Nephron (organoid): ENCODE data around the gene VTI1A.

ENCODE experiments used
- H3K27ac Mint-ChIP-seq, 3 experiments: 2 replicates each; pipeline ENCODE4 v1.8.0; 2020; ENCODE audit warnings: mixed read lengths in 3 of 3, mild to moderate bottlenecking in 2 of 3, moderate library complexity in 1 of 3
- H3K27me3 Mint-ChIP-seq: 2 replicates; pipeline ENCODE4 v1.8.0; 2021; ENCODE audit warnings: low read depth, mild to moderate bottlenecking, moderate library complexity, mixed read lengths
- H3K36me3 Mint-ChIP-seq: 2 replicates; pipeline ENCODE4 v1.8.0; 2020; ENCODE audit warnings: low read depth, mixed read lengths
- H3K4me1 Mint-ChIP-seq: 2 replicates; pipeline ENCODE4 v1.8.0; 2020; ENCODE audit warnings: mixed read lengths
- H3K4me3 Mint-ChIP-seq, 3 experiments: 2 replicates each; pipeline ENCODE4 v1.8.0; 2020; ENCODE audit warnings: mild to moderate bottlenecking in 3 of 3, mixed read lengths in 3 of 3, moderate library complexity in 2 of 3
- H3K9me3 Mint-ChIP-seq: 2 replicates; pipeline ENCODE4 v1.8.0; 2020; ENCODE audit warnings: mixed read lengths
- TF ChIP-seq, protein P1 (sequence below), 3 experiments: fragments of 200-600 bp; sonication (generic); IDR thresholded peaks; one replicate each; pipeline ENCODE4 v1.5.0; 2021; ENCODE audit warnings: antibody characterized with exemption in 3 of 3; ENCODE audit not compliant: unreplicated experiment in 3 of 3

Gene VTI1A

DNA sequence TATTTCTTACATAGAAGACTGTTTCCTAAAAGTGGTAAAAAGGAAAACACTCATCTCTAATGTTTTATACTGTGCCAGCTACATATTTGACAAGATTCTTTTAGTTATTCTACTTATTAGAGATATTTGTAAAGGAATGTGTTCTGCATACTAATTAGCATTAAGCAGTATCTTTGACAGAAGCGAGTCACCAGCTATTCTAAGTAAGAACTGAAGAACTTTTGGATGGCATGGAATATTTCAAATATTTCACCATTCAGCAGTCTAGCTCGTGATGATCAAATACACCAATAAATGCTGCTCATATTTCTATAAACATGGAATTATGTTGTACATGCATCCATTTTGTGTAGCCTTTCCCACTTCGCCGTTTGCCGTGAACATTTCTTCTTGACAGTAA is 261.4 kb downstream of the VTI1A start:
- H3K36me3 Mint-ChIP-seq: no peaks in the 10 kb centered on the region
- H3K4me1 Mint-ChIP-seq: no peaks in the 10 kb centered on the region
- H3K4me3 Mint-ChIP-seq: no peak overlapping the region
- H3K27ac Mint-ChIP-seq: no peak overlapping the region
- no peaks in the 10 kb centered on the region for H3K27me3 Mint-ChIP-seq
- TF ChIP-seq, protein P1, sequence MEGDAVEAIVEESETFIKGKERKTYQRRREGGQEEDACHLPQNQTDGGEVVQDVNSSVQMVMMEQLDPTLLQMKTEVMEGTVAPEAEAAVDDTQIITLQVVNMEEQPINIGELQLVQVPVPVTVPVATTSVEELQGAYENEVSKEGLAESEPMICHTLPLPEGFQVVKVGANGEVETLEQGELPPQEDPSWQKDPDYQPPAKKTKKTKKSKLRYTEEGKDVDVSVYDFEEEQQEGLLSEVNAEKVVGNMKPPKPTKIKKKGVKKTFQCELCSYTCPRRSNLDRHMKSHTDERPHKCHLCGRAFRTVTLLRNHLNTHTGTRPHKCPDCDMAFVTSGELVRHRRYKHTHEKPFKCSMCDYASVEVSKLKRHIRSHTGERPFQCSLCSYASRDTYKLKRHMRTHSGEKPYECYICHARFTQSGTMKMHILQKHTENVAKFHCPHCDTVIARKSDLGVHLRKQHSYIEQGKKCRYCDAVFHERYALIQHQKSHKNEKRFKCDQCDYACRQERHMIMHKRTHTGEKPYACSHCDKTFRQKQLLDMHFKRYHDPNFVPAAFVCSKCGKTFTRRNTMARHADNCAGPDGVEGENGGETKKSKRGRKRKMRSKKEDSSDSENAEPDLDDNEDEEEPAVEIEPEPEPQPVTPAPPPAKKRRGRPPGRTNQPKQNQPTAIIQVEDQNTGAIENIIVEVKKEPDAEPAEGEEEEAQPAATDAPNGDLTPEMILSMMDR (IDR thresholded peaks at IDR 0.05; ENCODE audit: unreplicated experiment in 3 of 3): no peak
- no peaks in the 10 kb centered on the region for H3K9me3 Mint-ChIP-seq

DNA sequence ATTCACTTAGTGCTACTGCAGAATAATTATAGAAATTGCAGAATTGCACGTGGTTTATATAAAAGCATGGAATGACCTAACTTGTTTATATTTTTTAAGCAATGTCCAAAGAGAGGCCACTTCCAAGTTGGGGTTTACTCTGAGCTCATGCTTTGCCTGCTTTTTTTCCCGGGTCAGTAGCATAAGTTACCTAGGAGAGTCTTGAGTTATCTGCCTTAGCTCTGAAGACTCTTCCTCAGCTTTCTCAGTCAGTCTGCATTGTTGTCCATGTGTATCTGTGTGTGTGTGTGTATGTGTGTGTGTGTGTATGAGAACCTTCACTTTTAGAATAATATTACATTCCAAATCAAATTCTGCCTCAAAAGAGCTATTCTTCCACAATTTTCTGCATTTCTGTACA is 263.5 kb downstream of the VTI1A start:
- Mint-ChIP-seq H3K27me3 (no peaks in the 10 kb centered on the region), H3K9me3 (no peaks in the 10 kb centered on the region), H3K4me3 (no peak overlapping the region), H3K4me1 (no peaks in the 10 kb centered on the region), H3K27ac (no peak overlapping the region), H3K36me3 (no peaks in the 10 kb centered on the region)
- TF ChIP-seq, protein P1 (IDR thresholded peaks at IDR 0.05; ENCODE audit: unreplicated experiment in 3 of 3): no peak

DNA sequence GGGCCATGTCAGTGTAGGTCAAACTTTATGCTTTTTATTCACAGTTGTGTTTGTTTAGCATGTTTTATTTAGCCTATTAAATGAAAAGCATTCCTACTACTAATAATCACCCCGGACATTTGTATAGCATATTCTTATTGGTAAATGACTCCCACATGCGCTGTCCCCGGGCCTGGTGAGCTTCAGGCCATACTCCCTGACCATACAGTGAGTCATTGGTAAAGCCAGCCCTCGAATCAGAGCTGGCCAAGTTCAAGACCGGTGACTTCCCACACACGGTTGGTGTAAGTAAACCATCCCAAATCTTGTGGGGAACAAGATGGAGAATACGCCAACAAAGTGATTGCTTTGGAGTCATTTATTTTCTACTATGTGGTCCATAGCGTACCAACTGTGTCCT is 264.4 kb downstream of the VTI1A start:
- Mint-ChIP-seq H3K4me1 (no peaks in the 10 kb centered on the region), H3K36me3 (peaks cover 4% of the 10 kb centered on the region), H3K27ac (no peak overlapping the region), H3K9me3 (no peaks in the 10 kb centered on the region), H3K4me3 (no peak overlapping the region), H3K27me3 (no peaks in the 10 kb centered on the region)
- TF ChIP-seq, protein P1 (IDR thresholded peaks at IDR 0.05; ENCODE audit: unreplicated experiment in 3 of 3): no peak

- Mint-ChIP-seq H3K9me3 (no peaks in the 10 kb centered on the region), H3K27ac (no peak overlapping the region), H3K4me3 (no peak overlapping the region), H3K4me1 (no peaks in the 10 kb centered on the region), H3K27me3 (no peaks in the 10 kb centered on the region), H3K36me3 (peaks cover 4% of the 10 kb centered on the region)
- TF ChIP-seq, protein P1 (IDR thresholded peaks at IDR 0.05; ENCODE audit: unreplicated experiment in 3 of 3): no peak
Measured at GRCh38 chr10:112712536-112712935, 265.5 kb downstream of the VTI1A start.

GRCh38 chr10:112713411-112713810 is 266.4 kb downstream of the VTI1A start:
- TF ChIP-seq, protein P1 (IDR thresholded peaks at IDR 0.05; ENCODE audit: unreplicated experiment in 3 of 3): no peak
- Mint-ChIP-seq H3K27ac (no peak overlapping the region), H3K4me1 (no peaks in the 10 kb centered on the region), H3K36me3 (peaks cover 4% of the 10 kb centered on the region), H3K9me3 (no peaks in the 10 kb centered on the region), H3K27me3 (no peaks in the 10 kb centered on the region), H3K4me3 (no peak overlapping the region)

DNA sequence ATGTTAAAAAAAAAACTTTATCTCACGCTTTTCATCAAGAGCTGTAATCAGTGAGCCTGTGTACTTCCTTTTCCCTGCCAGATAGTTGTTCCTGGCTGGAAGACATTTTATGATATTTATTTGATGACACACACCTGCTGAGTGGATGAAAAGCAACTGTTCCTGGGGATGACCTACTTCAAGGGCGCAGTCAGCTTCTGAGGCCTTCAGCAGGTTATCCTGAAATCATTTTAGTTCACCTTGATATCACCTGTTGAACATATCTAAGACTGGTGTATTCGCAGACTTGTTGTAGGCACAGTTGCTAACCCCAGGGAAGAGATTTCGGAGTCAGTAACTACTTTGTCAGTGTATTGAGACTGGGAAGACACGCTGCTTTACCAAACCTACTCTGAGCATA is 268.6 kb downstream of the VTI1A start:
- Mint-ChIP-seq H3K27me3 (no peaks in the 10 kb centered on the region), H3K4me1 (no peaks in the 10 kb centered on the region), H3K27ac (no peak overlapping the region), H3K9me3 (no peaks in the 10 kb centered on the region), H3K36me3 (peaks cover 4% of the 10 kb centered on the region), H3K4me3 (no peak overlapping the region)
- TF ChIP-seq, protein P1 (IDR thresholded peaks at IDR 0.05; ENCODE audit: unreplicated experiment in 3 of 3): no peak
